Mesenteric fat pad (tissue), 1 donor: ENCODE data around the gene MUC13. TPM values are rescaled to one million over a fixed set of nuclear protein-coding genes. Genes with fewer than 3 reads are reported as not detected.
"Not testable (repeated sequence)": the region's sequence is repeated elsewhere in the genome, so short reads cannot be mapped to it uniquely, and the experiment has no call there.

Source experiments
- DNase-seq: peaks from one replicate; pipeline ENCODE4 v3.0.0-alpha.2; 2020; ENCODE audit warnings: low spot score
- long read RNA-seq: library from polyadenylated mRNA; unstranded; transcript quantifications from one replicate; pipeline ENCODE4 v2.0.0, GENCODE V29; 2020
- total RNA-seq: library from RNA; stranded (reverse); fragmentation: NEBNext Ultra II Directional; extraction: Animal tissue kit (Norgen Biotek cat#: 25700); gene quantifications from one replicate; pipeline ENCODE4 v1.2.1, GENCODE V29; 2021
- donor health status: DM: yes; HTN: yes; CAD: no.

MUC13 gene
- total RNA-seq, result 0.58 TPM
- long read RNA-seq, result 0 reads

- no peak for DNase-seq
Observed at GRCh38 chr3:124934577-124934976, at the start of gene MUC13. Gene MUC13, minus strand, starts transcription at chr3:124934751. Its CDS starts 39 bp downstream, at chr3:124934712.

GRCh38 chr3:124982855-124983254 is 48.3 kb upstream of the MUC13 start:
- no peak for DNase-seq

GRCh38 chr3:124981472-124981871 is 46.9 kb upstream of the MUC13 start:
- DNase-seq, result no peak

GRCh38 chr3:124978627-124979026 is 44.1 kb upstream of the MUC13 start:
- DNase-seq, result no peak

GRCh38 chr3:124976383-124976782 is 41.8 kb upstream of the MUC13 start:
- DNase-seq, result no peak

GRCh38 chr3:124974691-124975090 is 40.1 kb upstream of the MUC13 start:
- DNase-seq, result no peak

GRCh38 chr3:124973290-124973689 is 38.7 kb upstream of the MUC13 start:
- DNase-seq, result no peak

- no peak for DNase-seq
Observed at GRCh38 chr3:124972457-124972856, 37.9 kb upstream of the MUC13 start.

GRCh38 chr3:124969963-124970722 is 35.6 kb upstream of the MUC13 start:
- DNase-seq, result no peak

- DNase-seq, result no peak
Observed at GRCh38 chr3:124969190-124969589, 34.6 kb upstream of the MUC13 start.

GRCh38 chr3:124967964-124968363 is 33.4 kb upstream of the MUC13 start:
- DNase-seq, result no peak

- no peak for DNase-seq
Observed at GRCh38 chr3:124966521-124967445, 32.2 kb upstream of the MUC13 start.

- no peak for DNase-seq
Observed at GRCh38 chr3:124965413-124965812, 30.9 kb upstream of the MUC13 start.

- no peak for DNase-seq
Observed at GRCh38 chr3:124964387-124964786, 29.8 kb upstream of the MUC13 start.

GRCh38 chr3:124963755-124964154 is 29.2 kb upstream of the MUC13 start:
- no peak for DNase-seq

- no peak for DNase-seq
Observed at GRCh38 chr3:124962403-124962940, 27.9 kb upstream of the MUC13 start.

- no peak for DNase-seq
Observed at GRCh38 chr3:124960698-124961097, 26.1 kb upstream of the MUC13 start.

GRCh38 chr3:124960105-124960504 is 25.6 kb upstream of the MUC13 start:
- no peak for DNase-seq

- not testable (repeated sequence) for DNase-seq
Observed at GRCh38 chr3:124957951-124958350, 23.4 kb upstream of the MUC13 start.

GRCh38 chr3:124952282-124952855 is 17.8 kb upstream of the MUC13 start:
- no peak for DNase-seq

GRCh38 chr3:124951511-124952281 is 17.1 kb upstream of the MUC13 start:
- DNase-seq, result no peak
